PFSK-1 (cell line): Measurements from ENCODE around the gene MYOG.

Source experiments
- FOXP2 ChIP-seq: optimal IDR thresholded peaks from 2 replicates; pipeline ENCODE3; 2011; ENCODE audit warnings: borderline replicate concordance, control low read depth, inconsistent platforms; ENCODE audit not compliant: insufficient read depth; ENCODE audit errors: extremely low read length, extremely low read depth
- POLR2AphosphoS5 ChIP-seq: IDR thresholded peaks from 2 replicates; pipeline ENCODE4 v1.6.1; 2012; ENCODE audit warnings: low read depth, mild to moderate bottlenecking, control low read depth, low read length, moderate library complexity
- REST ChIP-seq, 2 experiments: IDR thresholded peaks; 2 replicates each; pipeline versions ENCODE4 v1.6.1 to v1.8.0; 2011 to 2012; ENCODE audit warnings: low read depth in 2 of 2, low read length in 2 of 2, control low read depth in 1 of 2, inconsistent platforms in 1 of 2, mild to moderate bottlenecking in 1 of 2, moderate library complexity in 1 of 2; ENCODE audit not compliant: insufficient read depth in 1 of 2
- TAF1 ChIP-seq: IDR thresholded peaks from 2 replicates; pipeline ENCODE4 v1.6.1; 2012; ENCODE audit warnings: low read length, control low read depth, borderline replicate concordance; ENCODE audit not compliant: insufficient read depth

- TF ChIP-seq FOXP2 (no peak), REST (IDR thresholded peaks at IDR 0.05; ENCODE audit: insufficient read depth in 1 of 2, low read depth in 2 of 2, low read length in 2 of 2) (no peak), POLR2AphosphoS5 (no peak), TAF1 (no peak)
Observed at GRCh38 chr1:203072002-203072602, 13.7 kb downstream of the MYOG start.
